B cell (primary cell): ENCODE data around the gene ENO4. TPM values are rescaled to one million over a fixed set of nuclear protein-coding genes. Genes with fewer than 3 reads are reported as not detected.

ENCODE experiments used
- ATAC-seq: fragments of 200-7000 bp; cut with Tn5 transposase; one replicate; pipeline ENCODE4 v1.10.0; 2021; ENCODE audit warnings: low read depth, mild to moderate bottlenecking, moderate number of reproducible peaks, moderate library complexity
- CTCF ChIA-PET: fragments of 350-600 bp; sonication (Branson Sonifier 250); formaldehyde crosslinking; loops from one replicate; lab custom pipeline; 2021; ENCODE audit warnings: antibody characterized with exemption, inconsistent platforms; lab: Charles Lee
- POLR2A ChIA-PET: fragments of 350-600 bp; sonication (Branson Sonifier 250); formaldehyde crosslinking; loops from one replicate; lab custom pipeline; 2021; ENCODE audit warnings: antibody characterized with exemption; lab: Charles Lee
- DNase-seq: peaks from one replicate; pipeline ENCODE4 v3.0.0; 2013
- H2AFZ ChIP-seq: 2 replicates; pipeline ENCODE4 v1.6.1; 2012; ENCODE audit warnings: mild to moderate bottlenecking, low read depth, low read length; ENCODE audit not compliant: insufficient read depth, poor library complexity, severe bottlenecking
- H3K27ac ChIP-seq, 2 donors: 1 replicate in 1 of 2; 2 replicates in 1 of 2; pipeline ENCODE4 v1.5.1; 2012 to 2013; ENCODE audit warnings: low read length in 2 of 2, mild to moderate bottlenecking in 2 of 2, moderate library complexity in 1 of 2
- H3K27me3 ChIP-seq, 4 experiments: fragments of 200-600 bp in 1 of 4; sonication (generic) in 1 of 4; replicated peaks in 1 of 4; 1 replicate in 2 of 4; 2 replicates in 2 of 4; pipeline versions ENCODE4 v1.6.1 to v1.7.0; 2013 to 2016; ENCODE audit warnings: low read length in 3 of 4, mild to moderate bottlenecking in 2 of 4, mixed read lengths in 1 of 4, moderate library complexity in 1 of 4; ENCODE audit not compliant: insufficient read depth in 4 of 4, control insufficient read depth in 3 of 4; ENCODE audit errors: control extremely low read depth in 1 of 4
- H3K36me3 ChIP-seq, 2 experiments: replicated peaks in 1 of 2; 1 replicate in 1 of 2; 2 replicates in 1 of 2; pipeline versions ENCODE4 v1.6.1 to v1.7.1; 2013; ENCODE audit warnings: low read length in 1 of 2; ENCODE audit not compliant: insufficient read depth in 2 of 2, control insufficient read depth in 1 of 2; ENCODE audit errors: control extremely low read depth in 1 of 2, extremely low read depth in 1 of 2
- H3K4me1 ChIP-seq, 2 donors: fragments of 200-600 bp in 1 of 2; sonication (generic) in 1 of 2; 1 replicate in 1 of 2; 2 replicates in 1 of 2; pipeline versions ENCODE4 v1.5.1 to v1.6.1; 2013 to 2017; ENCODE audit warnings: low read length in 2 of 2; ENCODE audit not compliant: control insufficient read depth in 2 of 2, insufficient read depth in 2 of 2
- H3K4me2 ChIP-seq: replicated peaks from 2 replicates; pipeline ENCODE3; 2012; ENCODE audit warnings: mild to moderate bottlenecking, low read depth, low read length; ENCODE audit not compliant: poor library complexity, severe bottlenecking
- H3K4me3 ChIP-seq, 5 experiments: fragments of 200-600 bp in 1 of 5; sonication (generic) in 1 of 5; 1 replicate in 3 of 5; 2 replicates in 2 of 5; pipeline versions ENCODE4 v1.5.1 to v1.7.0; 2011 to 2016; ENCODE audit warnings: low read length in 4 of 5, mild to moderate bottlenecking in 4 of 5, low read depth in 2 of 5, control low read depth in 1 of 5, moderate library complexity in 1 of 5; ENCODE audit not compliant: insufficient read depth in 1 of 5; ENCODE audit errors: control extremely low read depth in 1 of 5, extremely low read depth in 1 of 5
- H3K79me2 ChIP-seq: fragments of 200-600 bp; sonication (generic); one replicate; pipeline ENCODE4 v1.6.0; 2016; ENCODE audit warnings: low read length; ENCODE audit not compliant: control insufficient read depth, insufficient read depth
- H3K9ac ChIP-seq: fragments of 200-600 bp; sonication (generic); 2 replicates; pipeline ENCODE4 v1.6.1; 2017; ENCODE audit warnings: mild to moderate bottlenecking, low read length, moderate library complexity
- H3K9me3 ChIP-seq, 3 donors: one replicate each; pipeline versions ENCODE4 v1.6.1 to v1.7.1; 2013; ENCODE audit warnings: low read length in 2 of 3; ENCODE audit not compliant: control insufficient read depth in 2 of 3, insufficient read depth in 1 of 3; ENCODE audit errors: control extremely low read depth in 1 of 3
- H4K20me1 ChIP-seq: 2 replicates; pipeline ENCODE4 v1.6.0; 2012; ENCODE audit warnings: mild to moderate bottlenecking, low read length; ENCODE audit not compliant: insufficient read depth, control insufficient read depth, poor library complexity, severe bottlenecking
- H3K27ac Mint-ChIP-seq: one replicate; pipeline ENCODE4 v1.8.0; 2021; ENCODE audit warnings: mixed read lengths
- H3K27me3 Mint-ChIP-seq: one replicate; pipeline ENCODE4 v1.8.0; 2021; ENCODE audit warnings: mixed read lengths
- H3K4me1 Mint-ChIP-seq: one replicate; pipeline ENCODE4 v1.8.0; 2021; ENCODE audit warnings: mixed read lengths
- H3K4me3 Mint-ChIP-seq: one replicate; pipeline ENCODE4 v1.8.0; 2021; ENCODE audit warnings: mixed read lengths
- H3K9me3 Mint-ChIP-seq: one replicate; pipeline ENCODE4 v1.8.0; 2022; ENCODE audit warnings: mixed read lengths; ENCODE audit not compliant: insufficient read depth
- CTCF ChIP-seq: fragments of 200-600 bp; IDR thresholded peaks from one replicate; pipeline ENCODE4 v1.8.0; 2022; ENCODE audit warnings: antibody characterized with exemption, mild to moderate bottlenecking
- EZH2 ChIP-seq: IDR thresholded peaks from 2 replicates; pipeline ENCODE4 v1.6.1; 2012; ENCODE audit warnings: borderline replicate concordance, low read depth, mild to moderate bottlenecking, moderate library complexity, low read length; ENCODE audit not compliant: insufficient read depth, poor library complexity, severe bottlenecking
- WGBS: methylation state at CpG from one replicate; pipeline ENCODE4 v1.1.5; 2013; ENCODE audit warnings: missing lambda C conversion rate; ENCODE audit not compliant: insufficient coverage; 5-methylcytosine and 5-hydroxymethylcytosine counted together
- intact Hi-C: fragments of 100-400 bp; cut with micrococcal nuclease; formaldehyde crosslinking; loops from one replicate; pipeline ENCODE4 v1.10.0; 2022
- polyA plus RNA-seq: library from polyadenylated mRNA; depleted of rRNA; stranded (reverse); fragments of >200 nt; gene quantifications from 2 replicates; pipeline ENCODE4 v1.2.3, GENCODE V29; 2012
- total RNA-seq, 2 donors: library from RNA; stranded (reverse); fragments of 120-200 nt in 1 of 2; gene quantifications; 1 replicate in 1 of 2; 2 replicates in 1 of 2; pipeline versions ENCODE4 v1.2.3 to v1.2.4, GENCODE V29; 2013 to 2022

ENO4 gene
- total and polyA plus RNA-seq, 2 donors (not counting 1 experiment from before 2014, with no cell fraction given) = 0.07 to 0.37 TPM

- no peaks in the 10 kb centered on the region for H3K9me3 ChIP-seq
- intact Hi-C loops = no loop called here
- peaks cover 3% of the 10 kb centered on the region for H3K9me3 Mint-ChIP-seq
- H3K27me3 ChIP-seq = no peaks in the 10 kb centered on the region
- no peak overlapping the region for H3K4me3 ChIP-seq
- no peak overlapping the region for H3K27ac ChIP-seq
- no peaks in the 10 kb centered on the region for H3K27me3 Mint-ChIP-seq
- no peak overlapping the region for H2AFZ ChIP-seq
- no peaks in the 10 kb centered on the region for H3K4me1 ChIP-seq
- no peaks in the 10 kb centered on the region for H3K79me2 ChIP-seq
- CTCF ChIA-PET = no interaction called here
- ATAC-seq (no peak), DNase-seq (no peak)
- no peak overlapping the region for H3K27ac Mint-ChIP-seq
- no peak overlapping the region for H3K9ac ChIP-seq
- TF ChIP-seq CTCF (no peak), EZH2 (no peak)
- H3K4me3 Mint-ChIP-seq = no peak overlapping the region
- no peaks in the 10 kb centered on the region for H3K36me3 ChIP-seq
- no peaks in the 10 kb centered on the region for H4K20me1 ChIP-seq
- no peak overlapping the region for H3K4me2 ChIP-seq
- POLR2A ChIA-PET = no interaction called here
- 93% methylated on average over 3 of the region's 7 CpGs for whole genome bisulfite sequencing
- no peaks in the 10 kb centered on the region for H3K4me1 Mint-ChIP-seq
Observed at GRCh38 chr10:116825901-116826300, 23.4 kb upstream of the ENO4 start.

- Histone ChIP-seq H3K27ac (no peak overlapping the region), H3K4me3 (no peak overlapping the region), H3K9me3 (no peaks in the 10 kb centered on the region), H3K36me3 (no peaks in the 10 kb centered on the region), H2AFZ (no peak overlapping the region), H3K4me2 (no peak overlapping the region), H4K20me1 (no peaks in the 10 kb centered on the region), H3K79me2 (no peaks in the 10 kb centered on the region), H3K4me1 (no peaks in the 10 kb centered on the region), H3K9ac (no peak overlapping the region), H3K27me3 (no peaks in the 10 kb centered on the region)
- ATAC-seq = no peak
- Mint-ChIP-seq H3K27ac (no peak overlapping the region), H3K4me3 (no peak overlapping the region), H3K9me3 (no peaks in the 10 kb centered on the region), H3K27me3 (no peaks in the 10 kb centered on the region), H3K4me1 (no peaks in the 10 kb centered on the region)
- WGBS = no CpG with 5 or more reads among the region's 7 CpGs
- intact Hi-C loops = no loop called here
- POLR2A ChIA-PET = no interaction called here
- no peak for DNase-seq
- no peak for TF ChIP-seq EZH2
- TF ChIP-seq CTCF = no peak
- CTCF ChIA-PET = no interaction called here
Observed at GRCh38 chr10:116826803-116827202, 22.5 kb upstream of the ENO4 start.
